GM12864 (cell line): ENCODE results near the gene EPHA5.

Source experiments
- DNase-seq: peaks from one replicate; pipeline ENCODE4 v3.0.0-alpha.2; 2011; ENCODE audit warnings: low read depth
- H3K4me3 ChIP-seq: 2 replicates; pipeline ENCODE4 v1.5.1; 2011; ENCODE audit warnings: mild to moderate bottlenecking, low read depth, low read length, control low read depth
- CTCF ChIP-seq: IDR thresholded peaks from 2 replicates; pipeline ENCODE4 v1.5.1; 2011; ENCODE audit warnings: low read depth, mild to moderate bottlenecking, moderate library complexity, low read length, control low read depth, inconsistent platforms; ENCODE audit errors: missing control alignments

Gene EPHA5

GRCh38 chr4:65302145-65302544 is 368.1 kb downstream of the EPHA5 start:
- no peak for DNase-seq
- no peak overlapping the region for H3K4me3 ChIP-seq
- no peak for TF ChIP-seq CTCF

- H3K4me3 ChIP-seq: no peak overlapping the region
- no peak for DNase-seq
- TF ChIP-seq CTCF: no peak
Observed at GRCh38 chr4:65296246-65296645, 374.0 kb downstream of the EPHA5 start.

GRCh38 chr4:65287071-65287470 is 383.2 kb downstream of the EPHA5 start:
- no peak for TF ChIP-seq CTCF
- DNase-seq: no peak
- no peak overlapping the region for H3K4me3 ChIP-seq
